ENCODE measurements around the gene CRABP2. TPM values are rescaled to one million over a fixed set of nuclear protein-coding genes. Genes with fewer than 3 reads are reported as not detected.

Gene CRABP2
- total RNA-seq, 1 donor from 2014 or later = 1.4 TPM

DNA sequence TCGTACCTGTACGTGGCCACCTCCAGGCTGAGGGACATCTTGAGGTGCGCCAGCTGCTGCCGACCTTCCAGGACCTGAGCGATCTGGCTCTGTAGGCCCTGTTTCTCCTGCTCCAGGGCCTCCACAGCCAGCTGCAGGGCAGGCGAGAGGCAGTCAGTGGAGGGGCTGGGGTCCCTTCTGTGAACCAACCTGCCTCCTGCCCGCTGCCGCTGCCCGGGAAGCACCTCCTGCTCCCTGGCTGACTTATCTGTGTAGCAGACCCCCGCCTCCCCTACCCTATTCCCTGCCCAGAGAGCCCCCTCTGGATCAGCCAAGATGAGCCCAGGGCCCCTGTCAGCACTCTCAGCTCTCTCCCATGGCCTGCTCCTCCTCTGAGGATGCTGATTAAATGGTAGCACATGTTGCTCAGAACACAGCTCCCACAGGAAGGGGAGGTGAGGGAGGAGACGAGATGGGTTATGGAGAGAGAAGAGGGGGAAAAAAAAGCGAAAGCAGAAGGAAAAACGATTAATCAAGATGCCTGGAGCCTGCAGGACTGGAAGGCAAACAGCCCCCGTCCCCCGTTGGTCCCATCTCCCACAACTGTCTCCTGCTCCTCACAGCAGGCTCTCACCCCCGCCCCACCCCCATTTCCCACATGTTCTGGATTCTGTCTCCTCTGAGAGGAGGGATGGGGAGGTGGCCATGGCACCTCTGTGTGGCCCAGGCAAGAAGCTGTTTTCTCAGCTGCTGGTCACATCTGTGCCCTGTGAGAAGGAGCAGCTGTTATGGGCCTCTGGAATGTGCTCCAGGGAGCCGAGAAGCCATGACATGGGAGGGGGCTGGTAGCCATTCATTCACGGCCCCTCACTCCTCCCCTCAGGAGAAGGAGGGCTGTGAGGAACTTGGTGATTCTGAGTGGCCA is 29.9 kb downstream of the CRABP2 start:
- intact Hi-C loops (cut with micrococcal nuclease) = loop anchor here (5.0 kb wide), 1 partner anchor 238 kb away; no protein-coding TSS in a partner anchor
- peaks cover 2% of the 10 kb centered on the region for H3K36me3 Mint-ChIP-seq (ENCODE audit: low read depth)

DNA sequence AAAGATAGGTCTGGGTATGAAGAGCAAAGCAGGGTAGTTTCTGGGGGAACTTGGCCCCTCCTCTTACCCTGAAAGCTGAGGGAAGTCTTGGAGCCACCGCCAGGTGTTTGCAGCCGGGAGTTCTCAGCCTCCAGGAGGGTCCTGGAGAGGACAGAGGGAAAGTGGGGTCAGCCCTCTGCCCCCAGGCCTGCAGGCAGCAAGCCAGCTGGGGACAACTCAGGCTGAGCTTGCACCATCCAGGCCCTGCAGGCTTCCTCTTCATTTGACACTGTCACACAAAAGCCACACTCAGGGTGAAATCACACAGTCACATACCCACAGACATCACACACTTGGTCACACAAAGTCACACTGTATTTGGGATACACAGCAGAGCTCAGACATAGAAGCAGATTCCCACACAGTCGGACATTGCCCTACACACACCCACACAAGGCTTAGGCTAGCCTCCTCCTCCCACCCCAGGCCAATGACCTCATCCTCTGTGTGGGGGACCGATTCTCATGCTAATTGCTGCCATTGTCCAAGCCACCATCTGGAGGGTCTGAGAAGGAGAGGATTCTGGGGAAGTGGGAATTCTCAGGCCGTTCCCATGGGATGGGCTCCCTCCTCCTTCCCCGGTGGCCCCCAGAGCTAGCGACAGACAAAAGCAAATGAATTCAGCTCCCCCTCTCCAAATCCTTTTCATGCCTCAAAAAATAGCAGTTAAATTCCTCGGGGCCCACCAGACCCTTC is 31.8 kb downstream of the CRABP2 start:
- Mint-ChIP-seq H3K9me3 (no peaks in the 10 kb centered on the region), H3K4me1 (ENCODE audit: low read depth) (peaks cover 14% of the 10 kb centered on the region), H3K36me3 (ENCODE audit: low read depth) (peaks cover 2% of the 10 kb centered on the region), H3K27ac (no peak overlapping the region), H3K27me3 (ENCODE audit: insufficient read depth) (peaks cover 45% of the 10 kb centered on the region), H3K4me3 (no peak overlapping the region)
- intact Hi-C loops (cut with micrococcal nuclease) = no loop called here
- no peak for DNase-seq (ENCODE audit: low spot score)

More for the DNA sequence above, 29.9 kb downstream of the CRABP2 start:
- no peak for DNase-seq (ENCODE audit: low spot score)
- no peaks in the 10 kb centered on the region for H3K9me3 Mint-ChIP-seq
- H3K4me3 Mint-ChIP-seq = no peak overlapping the region
- H3K27ac Mint-ChIP-seq = no peak overlapping the region
- H3K27me3 Mint-ChIP-seq (ENCODE audit: insufficient read depth) = peaks cover 64% of the 10 kb centered on the region
- peaks cover 14% of the 10 kb centered on the region for H3K4me1 Mint-ChIP-seq (ENCODE audit: low read depth)

GRCh38 chr1:156671804-156672203 is 33.6 kb downstream of the CRABP2 start:
- DNase-seq (ENCODE audit: low spot score) = no peak
- Mint-ChIP-seq H3K4me3 (no peak overlapping the region), H3K27me3 (ENCODE audit: insufficient read depth) (peaks cover 35% of the 10 kb centered on the region), H3K9me3 (no peaks in the 10 kb centered on the region), H3K36me3 (ENCODE audit: low read depth) (no peaks in the 10 kb centered on the region), H3K4me1 (ENCODE audit: low read depth) (no peaks in the 10 kb centered on the region), H3K27ac (no peak overlapping the region)
- intact Hi-C loops (cut with micrococcal nuclease) = no loop called here

DNA sequence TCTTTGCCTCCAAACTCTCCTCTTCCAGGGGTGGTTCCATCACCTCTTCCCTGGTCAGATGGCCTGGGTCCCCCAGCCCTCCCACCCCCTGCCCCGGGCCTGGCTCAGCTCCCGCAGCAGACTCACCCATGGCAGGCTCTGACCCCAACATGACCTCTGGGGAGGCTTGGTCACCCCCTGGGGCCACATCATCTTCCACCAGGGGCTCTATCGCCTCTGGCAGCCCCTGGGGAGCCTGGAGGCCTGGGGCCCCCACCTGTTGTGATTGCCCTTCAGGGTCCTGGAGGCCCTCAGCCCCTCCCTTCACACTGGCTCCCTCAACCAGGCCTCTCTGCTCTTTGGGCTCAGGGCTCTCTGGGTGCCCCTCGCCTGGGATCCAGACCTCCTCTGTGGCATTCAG is 34.6 kb downstream of the CRABP2 start:
- Mint-ChIP-seq H3K27me3 (ENCODE audit: insufficient read depth) (peaks cover 38% of the 10 kb centered on the region), H3K9me3 (no peaks in the 10 kb centered on the region)

DNA sequence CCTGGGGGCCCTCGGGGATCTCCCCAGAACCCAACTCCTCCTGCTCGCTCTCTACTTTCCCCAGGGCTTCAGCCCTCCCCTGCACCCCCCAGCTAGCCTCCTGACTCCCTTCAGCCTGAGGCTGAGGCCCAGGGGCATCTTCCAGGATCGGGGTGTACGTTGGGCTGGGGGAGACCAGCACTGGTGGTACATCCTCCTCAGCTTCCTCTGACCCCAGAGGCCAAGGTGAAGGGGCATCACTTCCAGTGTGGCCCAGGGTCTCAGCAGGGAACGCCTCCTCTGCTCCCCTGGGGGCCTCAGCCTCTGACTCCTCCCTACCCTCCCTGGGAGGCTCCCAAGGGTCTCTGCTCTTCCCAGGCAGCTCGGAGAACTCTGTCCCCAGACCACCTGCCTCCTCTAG is 35.0 kb downstream of the CRABP2 start:
- H3K36me3 Mint-ChIP-seq (ENCODE audit: low read depth) = no peaks in the 10 kb centered on the region
- intact Hi-C loops (cut with micrococcal nuclease) = no loop called here
- no peaks in the 10 kb centered on the region for H3K4me1 Mint-ChIP-seq (ENCODE audit: low read depth)
- H3K9me3 Mint-ChIP-seq = no peaks in the 10 kb centered on the region
- DNase-seq (ENCODE audit: low spot score) = no peak
- peaks cover 36% of the 10 kb centered on the region for H3K27me3 Mint-ChIP-seq (ENCODE audit: insufficient read depth)
- H3K27ac Mint-ChIP-seq = no peak overlapping the region
- no peak overlapping the region for H3K4me3 Mint-ChIP-seq

More for the DNA sequence above, 34.6 kb downstream of the CRABP2 start:
- DNase-seq (ENCODE audit: low spot score) = no peak
- H3K4me1 Mint-ChIP-seq (ENCODE audit: low read depth) = no peaks in the 10 kb centered on the region
- no peak overlapping the region for H3K27ac Mint-ChIP-seq
- no peaks in the 10 kb centered on the region for H3K36me3 Mint-ChIP-seq (ENCODE audit: low read depth)
- H3K4me3 Mint-ChIP-seq = no peak overlapping the region
- intact Hi-C loops (cut with micrococcal nuclease) = no loop called here

DNA sequence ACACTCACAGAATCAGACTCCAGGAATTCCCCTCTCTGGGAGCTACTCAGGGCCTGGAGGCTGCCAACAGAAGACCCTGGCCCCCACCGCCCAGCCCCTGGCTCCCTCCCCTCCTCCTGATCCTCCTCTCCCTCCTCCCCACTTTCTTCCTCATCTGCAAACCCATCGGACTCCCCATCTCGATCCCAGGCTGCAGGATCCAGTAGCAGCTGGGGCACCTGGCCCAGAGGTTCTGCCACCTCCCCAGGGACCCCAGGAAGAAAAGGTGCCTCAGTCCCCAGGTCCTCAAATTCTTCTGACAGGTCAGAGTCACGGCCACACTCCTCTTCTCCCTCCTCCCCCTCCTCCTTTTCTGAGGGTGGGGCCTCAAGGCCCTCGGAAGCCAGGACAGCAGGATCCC is 35.6 kb downstream of the CRABP2 start:
- intact Hi-C loops (cut with micrococcal nuclease) = no loop called here
- H3K4me1 Mint-ChIP-seq (ENCODE audit: low read depth) = no peaks in the 10 kb centered on the region
- no peaks in the 10 kb centered on the region for H3K36me3 Mint-ChIP-seq (ENCODE audit: low read depth)
- H3K27me3 Mint-ChIP-seq (ENCODE audit: insufficient read depth) = peaks cover 35% of the 10 kb centered on the region
- H3K4me3 Mint-ChIP-seq = no peak overlapping the region
- DNase-seq (ENCODE audit: low spot score) = no peak
- H3K9me3 Mint-ChIP-seq = no peaks in the 10 kb centered on the region
- H3K27ac Mint-ChIP-seq = no peak overlapping the region

DNA sequence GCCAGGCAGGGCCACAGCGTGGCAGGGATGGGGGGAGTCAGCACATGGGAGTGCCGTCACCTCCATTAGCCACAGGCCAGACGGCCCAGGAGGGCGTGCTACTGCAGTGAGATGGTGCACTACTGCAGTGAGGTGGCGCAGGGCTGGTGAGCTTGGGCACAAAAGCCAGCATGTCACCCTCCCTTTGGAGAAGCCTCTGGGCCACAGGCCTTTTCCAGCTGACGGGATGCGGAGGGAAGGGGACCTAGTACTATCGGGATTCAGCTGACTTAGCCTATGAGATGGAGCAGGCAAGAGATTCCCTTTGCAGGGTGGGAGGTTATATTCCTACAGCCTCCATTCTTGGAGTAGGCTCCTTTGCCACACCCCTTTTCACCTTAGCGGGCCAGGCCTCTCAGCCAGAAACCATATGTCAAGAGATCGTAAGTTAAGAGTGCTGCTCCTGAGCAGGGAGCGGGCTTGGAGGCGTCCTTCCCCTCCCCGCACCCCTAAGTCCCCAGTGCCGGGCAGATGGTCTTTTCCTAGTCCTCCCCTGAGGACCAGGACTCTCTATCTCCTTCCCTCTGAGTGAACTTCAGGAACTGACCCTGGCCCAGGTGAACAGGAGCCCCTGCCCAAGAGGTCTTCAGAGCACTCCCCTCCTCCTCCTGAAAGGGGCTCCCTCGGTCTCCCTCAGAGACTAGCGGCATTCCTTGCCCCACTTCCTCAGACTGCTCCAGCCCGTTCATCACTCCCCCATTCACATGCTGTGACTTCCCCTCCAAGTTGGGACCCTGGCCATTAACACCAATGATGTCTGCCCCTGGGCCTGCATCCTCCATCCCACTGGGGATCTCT is 36.4 kb downstream of the CRABP2 start:
- no peaks in the 10 kb centered on the region for H3K9me3 Mint-ChIP-seq
- H3K27ac Mint-ChIP-seq = no peak overlapping the region
- no peak for DNase-seq (ENCODE audit: low spot score)
- peaks cover 30% of the 10 kb centered on the region for H3K27me3 Mint-ChIP-seq (ENCODE audit: insufficient read depth)
- no peak overlapping the region for H3K4me3 Mint-ChIP-seq
- H3K4me1 Mint-ChIP-seq (ENCODE audit: low read depth) = no peaks in the 10 kb centered on the region
- no peaks in the 10 kb centered on the region for H3K36me3 Mint-ChIP-seq (ENCODE audit: low read depth)
- intact Hi-C loops (cut with micrococcal nuclease) = no loop called here

DNA sequence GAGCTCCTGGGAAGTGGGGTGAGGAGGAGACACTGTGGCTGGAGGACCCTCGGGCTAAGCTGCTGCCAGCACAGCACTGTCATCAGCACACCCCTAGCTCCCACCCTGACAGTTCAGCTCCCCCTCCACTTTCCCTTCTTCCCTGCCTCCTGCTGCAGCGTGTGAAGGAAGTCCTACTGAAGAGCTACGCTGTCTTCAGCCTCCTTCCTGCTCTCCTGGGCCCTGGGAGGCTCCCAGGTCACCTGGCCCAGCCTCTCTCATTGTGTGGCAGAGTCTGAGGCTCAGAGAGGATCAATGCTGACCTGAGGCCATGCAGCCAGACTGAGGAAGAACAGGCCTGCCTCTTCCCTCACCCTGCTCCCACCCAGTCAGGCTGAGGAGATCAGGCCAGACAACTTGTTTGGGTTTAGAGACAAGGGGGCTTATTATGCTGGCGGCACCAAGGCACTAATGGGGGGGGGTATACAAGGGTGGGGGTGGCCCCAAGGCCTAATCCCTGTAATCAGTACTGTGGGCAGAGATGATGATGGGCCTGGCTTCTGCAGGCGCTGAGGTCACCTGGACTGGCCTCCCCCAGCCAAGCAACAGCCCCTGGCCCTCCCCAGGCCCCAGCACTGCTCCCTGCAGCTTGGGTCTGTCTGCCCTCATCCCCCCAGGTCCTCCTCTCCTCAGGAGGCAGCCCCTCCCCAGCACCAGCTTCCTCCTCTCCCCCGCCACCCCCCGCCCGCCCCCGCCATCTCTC is 37.2 kb downstream of the CRABP2 start:
- Mint-ChIP-seq H3K4me1 (ENCODE audit: low read depth) (peaks cover 5% of the 10 kb centered on the region), H3K36me3 (ENCODE audit: low read depth) (no peaks in the 10 kb centered on the region), H3K9me3 (no peaks in the 10 kb centered on the region), H3K4me3 (no peak overlapping the region), H3K27me3 (ENCODE audit: insufficient read depth) (peaks cover 27% of the 10 kb centered on the region), H3K27ac (no peak overlapping the region)
- intact Hi-C loops (cut with micrococcal nuclease) = no loop called here
- no peak for DNase-seq (ENCODE audit: low spot score)

GRCh38 chr1:156667610-156667967 is 37.8 kb downstream of the CRABP2 start:
- no peak overlapping the region for H3K4me3 Mint-ChIP-seq
- no peak for DNase-seq (ENCODE audit: low spot score)
- H3K27me3 Mint-ChIP-seq (ENCODE audit: insufficient read depth) = peaks cover 25% of the 10 kb centered on the region
- H3K27ac Mint-ChIP-seq = no peak overlapping the region
- intact Hi-C loops (cut with micrococcal nuclease) = no loop called here
- peaks cover 10% of the 10 kb centered on the region for H3K4me1 Mint-ChIP-seq (ENCODE audit: low read depth)
- H3K9me3 Mint-ChIP-seq = no peaks in the 10 kb centered on the region
- H3K36me3 Mint-ChIP-seq (ENCODE audit: low read depth) = no peaks in the 10 kb centered on the region

- H3K27me3 Mint-ChIP-seq (ENCODE audit: insufficient read depth) = peaks cover 19% of the 10 kb centered on the region
- no peaks in the 10 kb centered on the region for H3K9me3 Mint-ChIP-seq
- H3K36me3 Mint-ChIP-seq (ENCODE audit: low read depth) = no peaks in the 10 kb centered on the region
- H3K4me3 Mint-ChIP-seq = no peak overlapping the region
- no peak overlapping the region for H3K27ac Mint-ChIP-seq
- peaks cover 14% of the 10 kb centered on the region for H3K4me1 Mint-ChIP-seq (ENCODE audit: low read depth)
- no peak for DNase-seq (ENCODE audit: low spot score)
- intact Hi-C loops (cut with micrococcal nuclease) = no loop called here
These were observed 38.3 kb downstream of the CRABP2 start for GRCh38 chr1:156666862-156667609.

DNA sequence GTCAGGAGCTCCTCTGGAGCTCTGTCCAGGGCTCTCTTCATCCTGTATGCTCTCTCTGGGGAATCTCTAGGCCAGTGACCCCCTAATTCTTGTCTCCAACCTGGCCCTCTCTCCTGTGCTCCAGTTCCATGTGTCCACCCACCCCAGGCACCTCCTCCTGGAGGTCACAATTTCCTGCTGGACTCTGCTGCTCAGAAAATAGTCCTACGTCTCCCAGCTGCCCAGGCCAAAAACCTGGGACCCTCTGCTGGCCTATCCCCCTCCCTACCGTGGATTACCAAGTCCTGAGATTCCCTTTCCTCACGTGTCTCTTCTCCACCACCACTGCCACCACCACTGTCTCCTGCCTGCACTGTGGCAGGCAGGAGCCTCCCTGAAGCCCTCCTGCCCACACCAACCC is 39.8 kb downstream of the CRABP2 start:
- intact Hi-C loops (cut with micrococcal nuclease) = no loop called here

More for the DNA sequence above, 39.8 kb downstream of the CRABP2 start:
- H3K27me3 Mint-ChIP-seq (ENCODE audit: insufficient read depth) = peaks cover 8% of the 10 kb centered on the region
- H3K36me3 Mint-ChIP-seq (ENCODE audit: low read depth) = no peaks in the 10 kb centered on the region
- no peak overlapping the region for H3K27ac Mint-ChIP-seq
- H3K4me1 Mint-ChIP-seq (ENCODE audit: low read depth) = peaks cover 23% of the 10 kb centered on the region
- no peaks in the 10 kb centered on the region for H3K9me3 Mint-ChIP-seq
- no peak for DNase-seq (ENCODE audit: low spot score)
- H3K4me3 Mint-ChIP-seq = no peak overlapping the region

Measured in activated T-helper 1 cell treated with anti-CD3 and anti-CD28 coated beads, Interleukin-12 subunit alpha, Interleukin-12 subunit beta, Interleukin-2, Interleukin-4 antibody, amounts not matched to agents 30 ng/mL and 10 ng/mL and 1 ng/mL, durations not matched to agents 14 hours and 24 hours and 36 hours (primary cell).